GM19035 (cell line): ENCODE results near the gene PPP4R2.

Experiments
- ATAC-seq: cut with Tn5 transposase; IDR thresholded peaks from one replicate; pipeline ENCODE4 v1.9.1; 2021; ENCODE audit not compliant: unreplicated experiment

Gene PPP4R2

GRCh38 chr3:73107676-73108187, 111.1 kb downstream of the PPP4R2 start:
- ATAC-seq: no peak

- no peak for ATAC-seq
Measured at GRCh38 chr3:73108750-73109149, 112.1 kb downstream of the PPP4R2 start.

- ATAC-seq: no peak
Measured at GRCh38 chr3:73110530-73110929, 113.9 kb downstream of the PPP4R2 start.

GRCh38 chr3:73114711-73115110, 118.1 kb downstream of the PPP4R2 start:
- ATAC-seq: no peak

- no peak for ATAC-seq
Measured at GRCh38 chr3:73115806-73116205, 119.2 kb downstream of the PPP4R2 start.
